Epithelial cell of umbilical artery (primary cell): Measurements from ENCODE around the gene COQ4. TPM values are rescaled to one million over a fixed set of nuclear protein-coding genes. Genes with fewer than 3 reads are reported as not detected.

ENCODE experiments used
- total RNA-seq: library from RNA; depleted of rRNA; stranded (reverse); fragments of >200 nt; gene quantifications from 2 replicates; pipeline ENCODE4 v1.2.3, GENCODE V29; 2014

COQ4 gene
- total RNA-seq: 20.4 and 27.9 TPM in 2 replicates

DNA sequence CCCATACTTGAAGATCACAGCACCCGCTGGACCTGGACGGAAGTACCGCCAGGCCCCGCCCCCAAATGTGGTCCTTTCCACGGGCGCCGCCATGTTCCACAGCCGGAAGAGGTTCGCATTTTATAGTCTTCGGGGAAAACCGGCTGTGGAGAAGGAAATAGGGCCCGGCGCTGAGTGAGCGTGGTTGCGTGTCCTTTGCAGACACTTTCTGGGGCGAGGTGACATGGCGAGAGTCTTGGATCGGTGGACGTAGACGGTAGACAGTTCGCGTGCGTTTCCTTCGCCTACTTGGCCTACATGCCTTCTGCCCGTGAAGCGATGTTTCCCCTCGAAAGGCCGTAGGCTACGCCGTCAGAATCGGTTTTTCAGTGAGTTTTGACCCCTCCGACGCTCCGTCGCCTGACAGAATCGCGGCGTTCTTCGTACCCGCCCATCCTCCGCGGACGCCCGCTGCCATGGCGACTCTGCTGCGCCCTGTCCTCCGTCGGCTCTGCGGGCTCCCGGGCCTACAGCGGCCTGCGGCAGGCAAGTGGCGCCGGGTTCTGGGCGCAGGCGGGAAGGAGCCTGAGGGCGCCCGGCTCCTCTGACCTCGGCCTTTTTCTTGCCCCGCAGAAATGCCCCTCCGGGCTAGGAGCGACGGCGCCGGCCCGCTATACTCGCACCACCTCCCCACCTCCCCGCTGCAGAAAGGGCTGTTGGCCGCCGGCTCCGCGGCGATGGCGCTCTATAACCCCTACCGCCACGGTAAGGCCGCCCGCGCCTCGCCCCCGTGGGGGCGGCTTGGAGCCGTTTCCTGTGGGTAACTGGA lies at the start of gene COQ4, which contains the start of gene TRUB2:
Gene COQ4 (plus strand): TSS at position 436 of the 808 bp plus-strand sequence. CDS start 20 bp downstream, at position 456.
Gene TRUB2 (minus strand): TSS at position 44 of the 808 bp plus-strand sequence. CDS start 39 bp downstream, at position 5.

DNA sequence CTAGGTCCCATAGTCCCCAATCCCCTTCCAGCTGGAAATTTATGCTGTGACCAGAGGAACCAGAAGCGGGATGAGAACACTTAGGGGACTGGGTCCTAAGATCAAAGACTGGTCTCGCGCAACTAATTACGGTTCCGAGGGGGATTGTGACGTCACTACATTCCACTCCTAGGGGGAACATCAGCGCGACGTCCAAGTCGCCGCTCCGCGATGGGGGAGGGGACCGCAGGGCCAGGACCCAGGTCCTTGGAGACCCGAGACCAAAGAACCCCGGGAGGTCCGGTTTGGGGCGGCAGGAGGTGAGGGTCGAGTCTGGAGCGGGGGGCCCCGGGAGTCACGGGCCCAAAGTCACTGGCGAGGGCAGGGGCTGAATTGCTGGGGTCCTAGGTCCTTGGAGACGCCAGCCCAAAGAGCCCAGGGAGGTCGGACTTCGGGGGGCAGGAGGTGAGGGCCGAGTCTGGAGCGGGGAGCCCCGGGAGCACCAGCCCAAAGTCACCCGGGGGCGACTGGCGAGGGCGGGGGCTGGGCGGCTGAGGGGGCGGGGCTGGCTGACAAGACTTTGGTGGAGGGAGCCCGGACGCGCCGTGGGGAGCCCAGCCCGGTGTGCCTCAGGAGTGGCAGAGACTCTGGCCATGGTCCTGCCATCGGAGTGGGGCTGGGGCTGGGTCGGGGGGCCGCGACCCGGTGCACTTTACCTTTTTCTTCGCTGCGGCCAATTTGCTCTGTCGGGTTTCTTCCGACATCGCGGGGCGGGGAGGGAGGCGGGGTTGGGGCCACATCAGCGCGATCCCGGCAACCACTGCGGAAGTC lies 47.2 kb upstream of the COQ4 start, which contains the start of gene GOLGA2:
Gene GOLGA2 (minus strand): TSS at position 810 of the 810 bp plus-strand sequence. CDS start 31 bp downstream, at position 779.

DNA sequence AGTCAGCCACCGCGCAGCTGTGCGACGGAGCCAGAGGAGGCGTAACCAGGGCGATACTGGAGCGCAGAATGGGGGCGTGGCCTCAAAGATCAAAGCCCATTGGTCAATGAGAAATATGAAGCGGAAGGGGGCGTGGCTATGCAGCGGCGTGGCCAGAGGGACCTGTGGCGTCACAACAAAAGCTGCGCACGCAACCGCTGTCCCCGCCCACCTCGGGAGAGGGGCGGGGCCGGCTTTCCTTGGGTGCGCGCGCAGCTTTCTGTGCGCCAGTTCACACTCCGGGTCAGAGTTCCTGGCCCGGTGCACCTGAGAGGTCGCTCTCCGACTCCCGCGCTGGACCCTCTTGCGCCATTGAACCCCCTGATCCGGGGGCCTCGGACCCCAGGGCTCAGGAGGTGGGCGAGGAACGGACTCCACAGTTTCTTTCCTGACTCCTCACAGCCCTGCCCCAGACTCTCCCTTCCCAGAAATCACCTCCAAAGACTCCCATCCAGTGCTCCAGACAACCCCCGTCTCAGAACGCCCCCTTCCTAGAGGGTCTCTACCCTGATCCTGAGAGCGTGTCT lies 46.5 kb upstream of the COQ4 start, which contains the start of gene SWI5:
Gene SWI5 (plus strand): TSS at position 269 of the 566 bp plus-strand sequence.

DNA sequence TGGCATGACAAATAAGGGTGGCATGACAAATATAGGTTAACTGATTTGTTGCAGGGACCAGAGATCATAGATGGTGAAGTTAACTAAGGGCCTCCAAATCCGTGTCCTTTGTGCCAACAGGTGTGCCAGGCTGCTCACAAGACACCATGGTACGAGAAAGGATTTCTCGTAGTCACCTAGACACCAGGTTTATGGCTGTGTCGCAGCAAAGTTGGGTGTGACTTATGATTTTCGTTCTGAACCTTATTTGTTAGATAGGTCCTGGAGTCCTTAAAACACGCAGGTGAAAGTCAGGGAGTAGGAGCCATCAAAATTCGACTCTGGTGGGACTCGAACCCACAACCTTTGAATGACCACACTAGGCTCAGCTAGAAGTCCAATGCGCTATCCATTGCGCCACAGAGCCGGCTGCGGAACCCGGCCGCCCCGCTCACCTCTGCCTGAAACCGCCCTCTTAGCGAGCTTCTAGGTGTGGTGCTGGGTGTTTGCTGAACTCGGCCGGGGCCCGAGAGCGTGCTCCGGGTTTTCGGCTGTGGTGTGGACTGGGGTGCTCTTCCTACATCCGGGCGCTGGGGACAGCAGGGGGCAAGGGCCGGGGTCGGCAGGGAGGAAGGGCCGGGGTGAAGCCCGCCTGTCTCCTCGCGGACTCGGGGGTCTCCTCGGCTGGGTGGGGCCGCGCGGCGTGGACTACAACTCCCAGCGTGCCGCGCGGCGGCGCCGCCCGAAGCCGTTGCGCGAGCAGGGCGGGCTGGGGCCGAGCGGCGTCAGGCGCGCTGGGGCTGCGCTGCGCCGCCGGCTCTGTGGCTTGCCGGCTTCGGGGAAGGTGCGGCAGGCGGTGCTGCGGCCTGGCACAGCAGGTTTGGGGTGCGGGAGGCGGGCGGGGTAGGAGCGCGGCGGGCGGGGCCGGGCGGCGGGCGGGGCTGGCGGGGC lies 17.4 kb downstream of the COQ4 start, which contains the start of gene SLC27A4:
Gene SLC27A4 (plus strand): TSS at position 767 of the 930 bp plus-strand sequence. CDS start 2,606 bp downstream, outside the sequence.

DNA sequence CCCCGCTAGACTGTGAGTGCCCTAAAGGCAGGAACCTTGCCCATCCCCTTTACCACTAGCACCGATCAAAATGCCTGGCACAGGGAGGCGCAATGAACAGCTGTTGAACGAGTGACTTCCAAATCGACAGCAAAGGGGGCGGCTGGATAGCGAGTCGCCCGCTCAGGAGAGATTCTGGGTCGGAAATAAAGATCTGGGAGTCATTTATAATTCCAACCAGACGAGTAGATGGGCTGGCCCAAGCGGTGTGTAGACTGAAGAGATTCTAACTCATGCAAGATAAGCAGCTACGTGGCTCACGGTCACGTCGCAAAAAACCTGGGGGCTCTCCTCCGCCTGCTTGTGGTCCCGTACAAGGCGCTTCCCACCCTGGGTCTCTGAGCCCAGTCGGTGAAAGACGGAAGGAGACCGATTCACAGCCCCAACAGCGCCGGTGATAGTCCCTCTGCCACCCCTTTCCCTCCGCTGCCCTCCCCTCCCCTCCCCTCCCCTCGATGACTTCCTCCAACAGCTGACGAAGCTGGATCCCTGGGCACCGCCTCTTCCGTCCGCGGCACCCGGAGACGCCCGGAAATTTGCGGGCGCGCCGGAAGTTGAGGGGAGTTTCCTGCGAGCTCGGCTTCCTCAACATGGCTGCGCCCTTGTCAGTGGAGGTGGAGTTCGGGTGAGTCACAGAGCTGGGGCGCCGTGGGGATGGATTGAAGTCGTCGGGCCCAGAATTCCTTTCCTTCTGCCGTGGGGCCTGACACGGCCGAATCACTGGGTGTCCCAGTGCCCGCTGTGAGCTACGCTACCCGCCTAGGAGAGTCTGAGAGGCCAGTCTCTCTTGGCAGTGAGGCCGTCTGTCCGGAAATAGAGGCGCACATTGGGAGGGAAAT lies 48.4 kb downstream of the COQ4 start, which contains the start of gene URM1:
Gene URM1 (plus strand): TSS at position 623 of the 878 bp plus-strand sequence. CDS start 7 bp downstream, at position 630.

Other genes starting within 250 kb of the COQ4 start
- 75.1 and 88.7 TPM in 2 replicates for gene PTGES2, start 195.1 kb upstream of the COQ4 start, total RNA-seq
- not detected in 2 replicates for gene LCN2, start 173.4 kb upstream of the COQ4 start, total RNA-seq
- 22.5 and 40.3 TPM in 2 replicates for gene BBLN, start 162.6 kb upstream of the COQ4 start, total RNA-seq
- 12.3 and 15.7 TPM in 2 replicates for gene CIZ1, start 131.3 kb upstream of the COQ4 start, total RNA-seq
- gene DNM1, start 119.5 kb upstream of the COQ4 start, total RNA-seq: 0.46 and 0.97 TPM in 2 replicates
- 54.6 and 66.3 TPM in 2 replicates for gene GOLGA2, start 46.8 kb upstream of the COQ4 start, total RNA-seq
- gene SWI5, start 46.6 kb upstream of the COQ4 start, total RNA-seq: 34.5 and 47.1 TPM in 2 replicates
- gene TRUB2, start 392 bp upstream of the COQ4 start, total RNA-seq: 15.3 and 21.4 TPM in 2 replicates
- gene SLC27A4, start 17.7 kb downstream of the COQ4 start, total RNA-seq: 20.5 and 24.5 TPM in 2 replicates
- 43.9 and 67.5 TPM in 2 replicates for gene URM1, start 48.5 kb downstream of the COQ4 start, total RNA-seq
- gene CERCAM, start 98.0 kb downstream of the COQ4 start, total RNA-seq: 14.6 and 21.8 TPM in 2 replicates
- gene ODF2, start 133.2 kb downstream of the COQ4 start, total RNA-seq: 38.0 and 51.7 TPM in 2 replicates
- gene GLE1, start 181.9 kb downstream of the COQ4 start, total RNA-seq: 17.2 and 23.7 TPM in 2 replicates
- 243 and 266 TPM in 2 replicates for gene SPTAN1, start 229.7 kb downstream of the COQ4 start, total RNA-seq